Measurements from ENCODE around the gene CEMIP. TPM values are rescaled to one million over a fixed set of nuclear protein-coding genes. Genes with fewer than 3 reads are reported as not detected.
A peak's percentile ranks its signal among the peaks of the same experiment; 100 is the strongest.

Gene CEMIP
- total and polyA plus RNA-seq, 2 of the 13 experiments (the other 11 are each of a cell fraction or from before 2014, with no cell fraction given): 4.3 to 28.5 TPM

- TF ChIP-seq PATZ1 (CRISPR knock-in tag; IDR thresholded peaks at IDR 0.05) (peak; percentile 97), ARNT (IDR thresholded peaks at IDR 0.05) (no peak), ZNF468 (CRISPR knock-in tag; IDR thresholded peaks at IDR 0.05) (no peak), HINFP (CRISPR knock-in tag; IDR thresholded peaks at IDR 0.05; ENCODE audit: low read depth) (0 out of 2 replicates have a peak, but pooled peaks have one; percentile 33), MTA3 (CRISPR knock-in tag; IDR thresholded peaks at IDR 0.05) (no peak), PRDM15 (CRISPR knock-in tag; IDR thresholded peaks at IDR 0.05) (no peak), ZNF143 (CRISPR knock-in tag; IDR thresholded peaks at IDR 0.05) (no peak), MTA1 (CRISPR knock-in tag; IDR thresholded peaks at IDR 0.05; ENCODE audit: borderline replicate concordance) (no peak), SALL1 (CRISPR knock-in tag; IDR thresholded peaks at IDR 0.05) (peak; percentile 94), ZNF530 (CRISPR knock-in tag; IDR thresholded peaks at IDR 0.05; ENCODE audit: low read depth) (no peak), TBL1XR1 (IDR thresholded peaks at IDR 0.05; ENCODE audit: borderline replicate concordance, low read length, partially characterized antibody) (no peak), ZBTB3 (CRISPR knock-in tag; IDR thresholded peaks at IDR 0.05; ENCODE audit: borderline replicate concordance, low read depth) (no peak), ZNF569 (CRISPR knock-in tag; IDR thresholded peaks at IDR 0.05; ENCODE audit: borderline replicate concordance) (no peak), HDAC2 (CRISPR knock-in tag; IDR thresholded peaks at IDR 0.05) (peak; percentile 97), FOSL2 (CRISPR knock-in tag; IDR thresholded peaks at IDR 0.05) (peak; percentile 93), JARID2 (CRISPR knock-in tag; IDR thresholded peaks at IDR 0.05; ENCODE audit: insufficient replicate concordance) (no peak), MLXIP (CRISPR knock-in tag; IDR thresholded peaks at IDR 0.05; ENCODE audit: borderline replicate concordance) (no peak), RFX1 (IDR thresholded peaks at IDR 0.05) (no peak), ZFP90 (CRISPR knock-in tag; IDR thresholded peaks at IDR 0.05; ENCODE audit: borderline replicate concordance) (no peak), YEATS4 (CRISPR knock-in tag; IDR thresholded peaks at IDR 0.05; ENCODE audit: borderline replicate concordance) (no peak), AKAP8 (CRISPR knock-in tag; IDR thresholded peaks at IDR 0.05) (no peak)
Measured at GRCh38 chr15:80804970-80805495, 25.9 kb downstream of the CEMIP start (continued).
